GM08714 (cell line): ENCODE data around the gene VDR.

Experiments used
- H3K4me3 ChIP-seq: fragments of 200-500 bp; sonication (Bioruptor generic); 2 replicates; pipeline ENCODE4 v1.5.1; 2014; ENCODE audit warnings: mild to moderate bottlenecking, low read length, inconsistent platforms
- ZNF274 ChIP-seq: IDR thresholded peaks from 2 replicates; pipeline ENCODE4 v1.6.1; 2012; ENCODE audit warnings: mild to moderate bottlenecking, low read depth, low read length

Gene VDR

DNA sequence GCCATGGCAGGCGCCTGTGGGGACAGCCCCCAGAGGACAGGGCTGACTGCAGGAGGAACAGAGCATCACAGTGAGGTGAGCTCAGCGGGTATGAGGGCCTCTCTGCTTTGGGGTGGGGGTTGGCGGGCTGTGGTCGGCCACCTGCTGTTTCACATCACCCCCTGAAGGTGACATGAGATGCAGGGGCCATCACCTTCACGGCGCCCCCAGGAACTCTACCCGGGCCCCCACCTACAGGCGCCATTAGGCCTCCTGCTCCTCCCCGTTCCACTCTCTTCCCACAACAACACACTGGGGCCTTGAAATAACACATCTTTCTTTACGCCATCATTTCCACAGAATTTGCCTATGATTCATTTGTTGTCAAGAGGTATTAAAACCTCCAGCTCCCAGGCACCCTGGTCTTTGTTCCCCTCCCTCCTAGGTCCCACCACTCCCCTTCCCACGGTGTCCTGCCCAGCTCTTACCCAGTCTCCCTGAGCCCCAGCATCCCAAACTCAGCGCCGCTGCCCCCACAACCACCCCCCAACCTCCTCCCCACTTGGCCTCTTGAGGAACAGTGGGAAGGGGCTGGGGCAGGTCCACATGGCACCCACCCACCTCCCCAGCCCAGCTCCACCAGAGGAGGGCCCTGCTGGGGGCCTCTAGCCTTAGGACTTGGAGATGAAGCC, 72.4 kb downstream of the VDR start:
- H3K4me3 ChIP-seq, result no peak overlapping the region
- TF ChIP-seq ZNF274, result no peak

DNA sequence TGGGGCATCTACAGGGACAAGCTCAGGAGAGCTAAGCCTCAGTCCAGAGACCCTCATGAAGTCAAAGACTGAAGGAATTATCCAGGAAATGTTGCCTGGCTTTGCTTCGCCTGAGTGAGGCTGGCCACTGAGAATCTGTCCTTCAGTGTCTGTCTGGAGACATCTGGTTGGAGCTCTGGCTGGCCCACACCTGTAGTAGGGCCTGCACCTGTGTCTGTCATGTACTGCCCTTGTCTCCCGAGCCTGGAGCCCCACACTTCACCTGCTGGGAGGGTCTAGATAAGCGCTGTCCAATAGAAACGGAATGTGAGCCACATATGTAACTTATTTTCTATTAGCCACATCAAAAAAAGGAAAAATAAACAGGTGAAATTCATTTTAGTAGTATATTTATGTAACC, 75.2 kb downstream of the VDR start:
- no peak overlapping the region for H3K4me3 ChIP-seq
- no peak for TF ChIP-seq ZNF274

- no peak overlapping the region for H3K4me3 ChIP-seq
- TF ChIP-seq ZNF274, result no peak
Measured at GRCh38 chr12:47828976-47829482, 75.8 kb downstream of the VDR start.

DNA sequence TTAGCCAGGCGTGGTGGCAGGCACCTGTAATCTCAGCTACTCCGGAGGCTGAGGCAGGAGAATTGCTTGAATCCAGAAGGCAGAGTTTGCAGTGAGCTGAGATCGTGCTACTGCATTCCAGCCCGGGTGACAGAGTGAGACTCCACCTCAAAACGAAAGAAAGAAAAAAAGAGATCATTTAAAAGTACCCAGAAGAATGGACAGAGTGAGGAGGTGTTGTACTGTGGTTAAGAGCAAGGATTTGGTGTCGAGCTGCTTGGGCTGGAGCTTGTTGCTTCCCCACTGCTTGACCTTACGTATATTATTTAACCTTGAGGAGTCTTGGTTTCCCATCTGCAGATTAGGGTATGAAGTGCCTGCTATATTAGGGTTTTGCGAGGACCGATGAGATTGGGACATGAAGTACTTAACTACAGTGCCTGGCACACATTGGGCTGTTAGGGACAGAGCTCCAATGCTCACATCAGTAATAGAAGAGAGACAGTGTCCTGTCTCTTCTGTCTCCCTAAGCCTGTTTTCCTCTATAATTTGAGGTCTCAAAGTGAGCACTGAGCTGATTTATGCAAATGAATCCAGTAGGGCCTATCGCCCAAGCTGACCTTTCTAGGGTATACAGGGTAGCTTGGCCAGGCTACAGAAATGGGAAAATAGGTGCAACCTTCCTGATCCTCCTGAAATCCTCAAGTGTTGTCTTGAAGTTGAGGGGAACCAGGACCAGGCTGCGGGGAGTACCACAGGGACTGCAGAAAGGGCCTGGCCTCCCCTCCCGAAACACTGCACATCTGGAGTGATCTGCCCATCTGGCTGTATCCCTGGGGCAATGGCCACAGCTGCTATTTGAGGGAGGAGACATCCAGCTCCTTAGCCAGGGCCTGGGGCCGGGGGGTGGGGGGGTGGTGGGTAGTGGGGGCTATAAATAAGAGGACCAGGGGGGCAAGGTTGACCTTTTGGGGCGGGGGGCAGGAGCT, 76.5 kb downstream of the VDR start:
- TF ChIP-seq ZNF274, result no peak
- H3K4me3 ChIP-seq, result no peak overlapping the region

DNA sequence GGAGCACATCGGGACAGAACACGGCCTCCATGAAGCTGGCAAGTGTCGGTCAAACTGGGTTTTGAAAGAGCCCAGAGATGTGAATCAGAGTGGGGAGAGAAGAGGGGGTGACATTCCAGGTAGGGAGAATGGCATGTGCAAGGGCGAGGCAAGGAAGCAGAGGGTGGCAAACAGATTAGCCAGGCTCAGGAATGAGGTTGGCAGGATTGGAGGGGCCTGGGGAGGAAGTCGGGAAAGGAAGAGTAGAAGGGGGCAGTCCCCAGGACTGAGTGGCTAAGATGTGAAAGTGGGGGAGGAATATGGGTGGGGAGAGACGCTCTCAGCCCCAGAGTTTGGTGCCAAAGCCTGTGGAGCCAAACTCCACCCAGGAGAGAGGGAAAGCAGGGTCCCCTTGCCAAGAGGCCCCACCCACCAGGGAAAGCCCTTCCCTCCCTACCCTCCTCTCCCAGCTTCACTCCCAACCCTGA, 79.6 kb downstream of the VDR start:
- no peak for TF ChIP-seq ZNF274
- H3K4me3 ChIP-seq, result no peak overlapping the region

- no peak for TF ChIP-seq ZNF274
- H3K4me3 ChIP-seq, result no peak overlapping the region
Measured at GRCh38 chr12:47824635-47825034, 80.2 kb downstream of the VDR start.

DNA sequence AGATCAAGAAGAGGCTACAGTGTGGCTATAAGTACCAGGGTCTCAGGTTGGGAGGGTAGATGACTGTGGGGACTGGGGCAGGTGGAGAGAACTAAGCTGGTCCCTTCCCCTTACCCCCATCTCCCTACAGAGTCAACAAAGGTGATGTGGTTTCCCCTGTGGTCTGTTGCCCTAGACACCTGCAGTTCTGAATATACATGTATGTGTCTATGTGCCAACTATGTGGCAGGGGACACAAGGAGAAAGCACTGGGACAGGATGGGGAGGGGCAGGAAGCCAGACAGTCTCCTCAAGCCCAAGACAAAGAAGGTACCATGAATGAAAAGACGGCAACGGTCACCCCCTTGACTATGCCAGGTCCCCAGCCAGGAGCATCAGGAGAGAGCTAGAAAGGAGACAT, 80.6 kb downstream of the VDR start:
- TF ChIP-seq ZNF274, result no peak
- H3K4me3 ChIP-seq, result no peak overlapping the region

DNA sequence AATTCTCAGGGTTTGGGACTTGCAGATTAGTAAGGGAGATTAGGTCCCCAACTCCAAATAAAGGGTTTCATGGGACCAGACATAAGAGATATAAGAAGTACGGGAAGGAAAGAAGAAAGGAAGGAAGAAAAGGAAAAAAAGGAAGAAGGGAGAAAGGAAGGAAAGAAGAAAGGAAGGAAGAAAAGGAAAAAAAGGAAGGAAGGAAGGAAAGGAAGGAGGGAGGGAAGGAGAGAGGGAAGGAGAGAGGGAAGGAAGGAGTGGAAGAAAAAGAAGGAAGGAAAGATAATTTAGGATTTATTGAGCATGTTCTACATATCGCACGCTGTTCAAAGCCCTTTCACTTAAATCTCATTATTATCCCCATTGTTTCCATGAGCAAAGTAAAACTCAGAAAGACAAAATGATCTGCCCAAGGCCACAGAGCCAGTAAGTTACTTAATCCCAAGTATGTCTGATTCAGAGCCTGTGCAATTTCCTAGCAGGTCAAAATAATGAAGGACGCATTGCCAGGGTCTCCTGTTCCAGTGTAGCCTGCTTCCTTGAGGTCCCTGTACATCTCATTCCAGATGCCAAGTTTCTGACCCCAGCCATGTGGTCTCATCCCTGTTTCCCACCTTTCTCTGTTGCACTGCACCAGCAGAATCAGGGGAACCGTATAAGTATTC, 81.2 kb downstream of the VDR start:
- no peak overlapping the region for H3K4me3 ChIP-seq
- no peak for TF ChIP-seq ZNF274

DNA sequence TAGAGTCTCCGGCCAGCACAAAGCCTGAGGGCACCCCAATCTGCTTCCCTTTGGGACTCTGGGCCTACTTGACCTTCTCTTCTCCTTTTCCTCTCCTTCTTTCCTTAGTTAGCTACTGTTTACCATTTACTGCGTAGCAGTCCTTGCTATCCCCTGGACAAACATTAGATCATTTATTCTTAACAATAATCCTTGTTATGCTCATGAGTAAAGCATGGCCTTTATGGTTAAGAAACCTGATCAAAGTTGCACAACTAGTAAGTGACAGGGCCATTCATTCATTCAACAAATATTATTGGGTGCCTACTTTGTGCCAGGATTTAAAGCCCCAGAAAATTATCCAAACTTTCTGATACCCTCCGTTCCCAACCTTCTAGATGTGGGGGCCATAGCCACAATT, 81.9 kb downstream of the VDR start:
- no peak for TF ChIP-seq ZNF274
- no peak overlapping the region for H3K4me3 ChIP-seq

- TF ChIP-seq ZNF274, result no peak
- no peak overlapping the region for H3K4me3 ChIP-seq
Measured at GRCh38 chr12:47822401-47822800, 82.4 kb downstream of the VDR start.

DNA sequence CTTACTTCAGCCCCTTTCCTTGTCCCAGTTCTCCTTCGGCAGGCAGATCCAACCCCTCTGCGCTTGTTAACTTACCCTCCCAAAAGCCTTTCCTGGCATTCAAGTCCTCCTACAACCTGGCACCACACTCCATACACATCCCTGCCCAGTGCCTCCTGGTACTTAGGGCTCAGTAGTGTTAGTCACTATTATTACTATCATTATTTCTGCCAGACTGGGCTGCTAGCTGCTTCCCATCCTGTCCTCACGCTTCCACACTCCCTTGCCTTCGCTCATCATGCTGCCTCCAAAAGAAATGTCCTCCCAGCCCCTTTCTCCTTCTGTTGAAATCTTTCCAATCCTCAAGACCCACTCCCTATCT, 83.5 kb downstream of the VDR start:
- H3K4me3 ChIP-seq, result no peak overlapping the region
- no peak for TF ChIP-seq ZNF274

DNA sequence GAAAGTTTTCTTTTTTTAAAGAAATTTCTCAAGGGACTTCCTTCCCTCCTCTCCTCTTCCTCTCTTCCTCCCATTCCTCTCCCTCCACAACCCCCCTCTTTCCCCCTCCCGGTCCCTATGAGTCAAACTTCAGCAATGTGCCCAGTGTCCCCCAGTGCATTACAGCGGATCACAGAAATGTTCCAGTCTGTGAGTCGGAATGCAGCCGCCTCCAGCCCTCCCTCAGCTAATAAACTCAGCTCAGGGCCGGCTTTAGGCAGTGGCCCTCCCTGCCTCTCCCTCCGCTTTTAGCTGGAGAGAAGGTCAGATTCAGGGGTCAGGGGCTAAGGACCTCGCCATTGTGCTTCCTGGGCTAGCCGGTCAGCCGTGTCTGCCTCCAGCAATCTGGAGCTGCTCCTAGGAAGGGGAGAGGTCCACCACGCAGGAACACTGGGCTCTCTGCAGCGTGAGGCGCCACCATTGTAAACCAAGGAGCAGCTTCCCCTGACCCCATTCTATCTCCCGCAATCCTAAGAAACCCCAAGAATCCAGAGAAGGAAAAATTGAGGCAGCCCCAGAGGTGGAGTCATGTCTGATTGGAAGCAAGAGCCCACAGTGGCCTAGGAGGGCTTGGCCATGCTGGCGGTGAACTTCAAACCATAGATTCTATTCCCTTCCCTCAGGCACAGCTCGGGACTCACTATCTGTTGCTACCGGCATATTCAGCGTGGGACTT, 84.0 kb downstream of the VDR start:
- H3K4me3 ChIP-seq, result peak overlapping the region; percentile 55; the same call in 1 of the 2 replicates
- TF ChIP-seq ZNF274, result no peak

DNA sequence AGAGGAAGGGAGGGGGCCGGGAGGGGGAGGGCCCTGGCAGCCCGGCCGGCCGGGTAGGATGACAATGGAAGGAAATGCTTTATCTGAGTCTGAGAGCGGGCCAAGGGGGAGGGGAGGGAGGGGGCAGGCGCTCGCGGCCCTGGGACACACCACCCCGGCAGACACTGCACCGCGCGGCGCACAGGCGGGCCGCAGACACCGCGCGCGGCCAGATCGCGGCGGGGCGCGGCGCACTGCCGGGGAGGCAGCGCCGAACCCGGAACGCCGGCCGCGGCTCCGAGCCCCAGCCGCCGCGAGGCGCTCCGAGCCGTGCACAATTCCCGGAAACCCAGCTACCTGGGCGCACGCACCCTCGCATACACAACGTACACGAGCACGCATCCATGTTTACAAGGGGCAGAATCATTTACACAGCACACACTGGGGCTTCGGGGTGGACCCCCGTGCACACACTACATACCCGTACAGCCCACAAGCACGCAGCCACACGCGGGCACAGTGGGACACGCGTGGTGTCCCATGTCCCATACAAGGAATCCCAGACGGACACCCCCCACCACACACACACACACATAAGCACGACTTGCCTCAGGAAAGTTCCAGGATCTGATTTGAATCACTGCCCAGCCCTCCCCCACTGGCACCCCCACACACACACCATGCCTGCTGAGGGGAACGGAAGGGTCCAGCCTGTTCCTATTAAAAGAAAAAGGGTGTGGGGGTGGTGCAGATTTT, 84.7 kb downstream of the VDR start, which contains the start of gene HDAC7:
HDAC7 (minus strand) TSS at position 8 of the 735 bp plus-strand sequence. CDS start 118 bp downstream, outside the sequence.
- TF ChIP-seq ZNF274, result no peak
- H3K4me3 ChIP-seq, result peak within 1 kb of the TSS; percentile 55; the same call in 1 of the 2 replicates
